Keratinocyte (primary cell): ENCODE measurements around the gene SELE.

ENCODE experiments used
- EZH2 ChIP-seq: IDR thresholded peaks from one replicate; pipeline ENCODE4 v1.6.1; 2012; ENCODE audit warnings: inconsistent platforms, mild to moderate bottlenecking, low read length, moderate library complexity
- TF ChIP-seq, protein P1 (sequence below), 3 experiments: IDR thresholded peaks in 1 of 3; conservative IDR thresholded peaks in 1 of 3; optimal IDR thresholded peaks in 1 of 3; 2 replicates in 2 of 3; 3 replicates in 1 of 3; pipeline versions ENCODE3 to v1.5.1; 2011; ENCODE audit warnings: low read length in 3 of 3, mild to moderate bottlenecking in 3 of 3, moderate library complexity in 2 of 3, control low read depth in 1 of 3, inconsistent platforms in 1 of 3; ENCODE audit not compliant: insufficient read depth in 2 of 3; ENCODE audit errors: extremely low read depth in 1 of 3

GRCh38 chr1:169712309-169712631 lies 21.6 kb downstream of the SELE start:
- no peak for TF ChIP-seq EZH2
- TF ChIP-seq, protein P1, sequence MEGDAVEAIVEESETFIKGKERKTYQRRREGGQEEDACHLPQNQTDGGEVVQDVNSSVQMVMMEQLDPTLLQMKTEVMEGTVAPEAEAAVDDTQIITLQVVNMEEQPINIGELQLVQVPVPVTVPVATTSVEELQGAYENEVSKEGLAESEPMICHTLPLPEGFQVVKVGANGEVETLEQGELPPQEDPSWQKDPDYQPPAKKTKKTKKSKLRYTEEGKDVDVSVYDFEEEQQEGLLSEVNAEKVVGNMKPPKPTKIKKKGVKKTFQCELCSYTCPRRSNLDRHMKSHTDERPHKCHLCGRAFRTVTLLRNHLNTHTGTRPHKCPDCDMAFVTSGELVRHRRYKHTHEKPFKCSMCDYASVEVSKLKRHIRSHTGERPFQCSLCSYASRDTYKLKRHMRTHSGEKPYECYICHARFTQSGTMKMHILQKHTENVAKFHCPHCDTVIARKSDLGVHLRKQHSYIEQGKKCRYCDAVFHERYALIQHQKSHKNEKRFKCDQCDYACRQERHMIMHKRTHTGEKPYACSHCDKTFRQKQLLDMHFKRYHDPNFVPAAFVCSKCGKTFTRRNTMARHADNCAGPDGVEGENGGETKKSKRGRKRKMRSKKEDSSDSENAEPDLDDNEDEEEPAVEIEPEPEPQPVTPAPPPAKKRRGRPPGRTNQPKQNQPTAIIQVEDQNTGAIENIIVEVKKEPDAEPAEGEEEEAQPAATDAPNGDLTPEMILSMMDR (optimal IDR thresholded peaks at IDR 0.05 in 1 of 3, IDR thresholded peaks at IDR 0.05 in 1 of 3, conservative IDR thresholded peaks at IDR 0.05 in 1 of 3; ENCODE audit: extremely low read depth in 1 of 3, insufficient read depth in 2 of 3, low read length in 3 of 3): no peak
